HCT116 (cell line): ENCODE data around the gene MTOR. TPM values are rescaled to one million over a fixed set of nuclear protein-coding genes. Genes with fewer than 3 reads are reported as not detected.

ENCODE experiments used
- ATAC-seq: fragments of 200-7000 bp; cut with Tn5 transposase; 2 replicates; pipeline ENCODE4 v1.9.1; 2020; ENCODE audit warnings: mild to moderate bottlenecking, moderate library complexity
- BruUV-seq: library from RNA; stranded (reverse); fragments of 400-500 nt; replicated peaks from 2 replicates; lab custom pipeline; 2021; lab: Mats Ljungman, UMichigan
- CTCF ChIA-PET: fragments of 300-600 bp; sonication (Branson Sonifier 250); formaldehyde crosslinking; loops from one replicate; lab custom pipeline; 2021; ENCODE audit warnings: antibody characterized with exemption; lab: Charles Lee
- POLR2A ChIA-PET: fragments of 300-600, 350-600 bp; sonication (Branson Sonifier 250); formaldehyde crosslinking; loops from one replicate; lab custom pipeline; 2021; ENCODE audit warnings: antibody characterized with exemption; lab: Charles Lee
- RAD21 ChIA-PET, 2 experiments: fragments of 300-600 bp; sonication (Branson Sonifier 250); formaldehyde crosslinking; loops; one replicate each; lab custom pipeline; 2023; ENCODE audit warnings: low total read pairs in 2 of 2; ENCODE audit not compliant: uncharacterized antibody in 2 of 2, unreplicated experiment in 2 of 2, low non-redundant PET in 1 of 2; lab: Charles Lee
- DNase-seq: peaks from one replicate; pipeline ENCODE4 v3.0.0-alpha.2; 2010; ENCODE audit warnings: low read depth, low spot score
- H2AFZ ChIP-seq: fragments of 200-600 bp; shearing (Covaris generic), sonication (generic); 2 replicates; pipeline ENCODE4 v1.6.1; 2017; ENCODE audit warnings: low read depth, mixed run types, mixed read lengths, antibody characterized with exemption, low read length; ENCODE audit not compliant: poor library complexity, severe bottlenecking
- H3K27ac ChIP-seq: 2 replicates; pipeline ENCODE4 v1.5.1; 2012; ENCODE audit warnings: low read depth, low read length
- H3K27me3 ChIP-seq: fragments of 200-600 bp; sonication (generic); 2 replicates; pipeline ENCODE4 v1.6.1; 2016; ENCODE audit warnings: mixed run types, low read length, mixed read lengths; ENCODE audit not compliant: insufficient read depth
- H3K36me3 ChIP-seq, 2 experiments: fragments of 200-500 bp in 1 of 2; fragments of 200-600 bp in 1 of 2; sonication (Bioruptor generic) in 1 of 2; sonication (generic) in 1 of 2; 2 replicates each; pipeline versions ENCODE4 v1.5.1 to v1.6.1; 2014 to 2016; ENCODE audit warnings: low read length in 2 of 2, inconsistent platforms in 1 of 2, mixed read lengths in 1 of 2, mixed run types in 1 of 2; ENCODE audit not compliant: insufficient read depth in 2 of 2, control insufficient read depth in 1 of 2
- H3K4me1 ChIP-seq, 2 experiments: fragments of 200-600 bp in 1 of 2; sonication (generic) in 1 of 2; 2 replicates each; pipeline versions ENCODE4 v1.5.1 to v1.6.1; 2012 to 2017; ENCODE audit warnings: low read length in 2 of 2, inconsistent platforms in 1 of 2, mild to moderate bottlenecking in 1 of 2, mixed read lengths in 1 of 2, mixed run types in 1 of 2, moderate library complexity in 1 of 2; ENCODE audit not compliant: insufficient read depth in 2 of 2, control insufficient read depth in 1 of 2
- H3K4me2 ChIP-seq: fragments of 200-600 bp; sonication (generic); 2 replicates; pipeline ENCODE4 v1.6.1; 2017; ENCODE audit warnings: mixed run types, low read length, mixed read lengths
- H3K4me3 ChIP-seq, 2 experiments: fragments of 200-600 bp in 1 of 2; sonication (generic) in 1 of 2; replicated peaks in 1 of 2; 2 replicates each; pipeline ENCODE4 v1.5.1; 2011 to 2016; ENCODE audit warnings: low read length in 2 of 2, control low read depth in 1 of 2, low read depth in 1 of 2, mild to moderate bottlenecking in 1 of 2, mixed read lengths in 1 of 2, mixed run types in 1 of 2
- H3K79me2 ChIP-seq: fragments of 200-600 bp; sonication (generic); 2 replicates; pipeline ENCODE4 v1.6.1; 2017; ENCODE audit warnings: mild to moderate bottlenecking, mixed run types, low read length, moderate library complexity, mixed read lengths; ENCODE audit not compliant: insufficient read depth
- H3K9ac ChIP-seq: fragments of 200-600 bp; sonication (generic); 2 replicates; pipeline ENCODE4 v1.6.1; 2016; ENCODE audit warnings: low read length, mixed read lengths
- H3K9me2 ChIP-seq: fragments of 200-600 bp; sonication (generic), shearing (Covaris generic); 2 replicates; pipeline ENCODE4 v1.6.1; 2017; ENCODE audit warnings: mixed run types, mild to moderate bottlenecking, moderate library complexity; ENCODE audit not compliant: insufficient read depth
- H3K9me3 ChIP-seq, 2 experiments: fragments of 200-500 bp in 1 of 2; fragments of 200-600 bp in 1 of 2; sonication (Bioruptor generic) in 1 of 2; sonication (generic) in 1 of 2; 2 replicates each; pipeline ENCODE4 v1.6.1; 2014 to 2017; ENCODE audit warnings: low read length in 2 of 2, mixed read lengths in 2 of 2, inconsistent platforms in 1 of 2, low read depth in 1 of 2, mild to moderate bottlenecking in 1 of 2, mixed run types in 1 of 2, moderate library complexity in 1 of 2; ENCODE audit not compliant: control insufficient read depth in 1 of 2, insufficient read depth in 1 of 2
- H4K20me1 ChIP-seq: fragments of 200-600 bp; sonication (generic), shearing (Covaris generic); 2 replicates; pipeline ENCODE4 v1.6.1; 2017; ENCODE audit warnings: mixed run types, mild to moderate bottlenecking, moderate library complexity; ENCODE audit not compliant: insufficient read depth
- EZH2 ChIP-seq: fragments of 200-600 bp; sonication (generic); IDR thresholded peaks from 2 replicates; pipeline ENCODE4 v1.6.1; 2017; ENCODE audit warnings: antibody characterized with exemption, mixed run types
- REST ChIP-seq: IDR thresholded peaks from 2 replicates; pipeline ENCODE4 v1.6.1; 2012; ENCODE audit warnings: low read depth
- intact Hi-C: fragments of 100-400 bp; cut with micrococcal nuclease; formaldehyde crosslinking; loops from 2 replicates; pipeline ENCODE4 v1.10.0; 2022
- total RNA-seq: library from RNA; stranded (reverse); gene quantifications from one replicate; pipeline ENCODE4 v1.2.1, GENCODE V29; 2021; ENCODE audit not compliant: unreplicated experiment

The MTOR gene
- total RNA-seq, 1 experiment from 2014 or later = 42.2 TPM

GRCh38 chr1:11194407-11195176 lies 67.8 kb downstream of the MTOR start:
- RAD21 ChIA-PET = no interaction called here

More at GRCh38 chr1:11194407-11195176, 67.8 kb downstream of the MTOR start:
- intact Hi-C loops = no loop called here
- Histone ChIP-seq H3K9ac (no peak overlapping the region), H3K4me3 (no peak overlapping the region), H3K79me2 (no peaks in the 10 kb centered on the region), H4K20me1 (no peaks in the 10 kb centered on the region)
- CTCF ChIA-PET = no interaction called here
- POLR2A ChIA-PET = no interaction called here
- peak; percentile 49 for TF ChIP-seq REST
- TF ChIP-seq EZH2 = no peak
- TF ChIP-seq, all 23 proteins: peak for 1
- Histone ChIP-seq H3K36me3 (peaks cover 23 to 25% of the 10 kb centered on the region in 2 experiments; a peak in 2 of 4 replicates), H3K9me3 (no peaks in the 10 kb centered on the region), H3K9me2 (no peaks in the 10 kb centered on the region), H3K4me1 (no peaks in the 10 kb centered on the region), H2AFZ (no peak overlapping the region), H3K27ac (no peak overlapping the region), H3K27me3 (no peaks in the 10 kb centered on the region), H3K4me2 (no peak overlapping the region)
- DNase-seq (no peak), ATAC-seq (no peak)
- BruUV-seq = no TSS peak
